AG09319 (cell line): Measurements from ENCODE around the gene POLR3K.

Source experiments
- DNase-seq: peaks from one replicate; pipeline ENCODE4 v3.0.0-alpha.2; 2010; ENCODE audit warnings: low read depth; ENCODE audit errors: extremely low read depth
- CTCF ChIP-seq: IDR thresholded peaks from 2 replicates; pipeline ENCODE4 v1.5.1; 2011; ENCODE audit warnings: low read depth, mild to moderate bottlenecking, inconsistent platforms, low read length, moderate library complexity

POLR3K gene

GRCh38 chr16:85407-85782, 32.0 kb upstream of the POLR3K start:
- no peak for DNase-seq
- TF ChIP-seq CTCF: no peak

- peak; percentile 71 for DNase-seq
- TF ChIP-seq CTCF: no peak
Measured at GRCh38 chr16:84718-85406, 31.5 kb upstream of the POLR3K start.

GRCh38 chr16:83781-84615, 30.6 kb upstream of the POLR3K start:
- no peak for TF ChIP-seq CTCF
- DNase-seq: no peak

- no peak for DNase-seq
- no peak for TF ChIP-seq CTCF
Measured at GRCh38 chr16:83060-83603, 29.7 kb upstream of the POLR3K start.

- no peak for TF ChIP-seq CTCF
- DNase-seq: no peak
Measured at GRCh38 chr16:79151-80054, 26.0 kb upstream of the POLR3K start.

GRCh38 chr16:78444-79150, 25.2 kb upstream of the POLR3K start:
- DNase-seq: no peak
- TF ChIP-seq CTCF: no peak
